Upper lobe of right lung (tissue), 1 donor: Measurements from ENCODE around the gene CAMTA1. TPM values are rescaled to one million over a fixed set of nuclear protein-coding genes. Genes with fewer than 3 reads are reported as not detected.

Source experiments
- ATAC-seq: fragments of 200-7000 bp; cut with Tn5 transposase; one replicate; pipeline ENCODE4 v1.9.1; 2020; ENCODE audit warnings: mild to moderate bottlenecking, moderate library complexity
- DNase-seq: peaks from one replicate; pipeline ENCODE4 v3.0.0-alpha.2; 2020
- H3K27ac ChIP-seq: fragments of 200-600 bp; one replicate; pipeline ENCODE4 v1.8.0; 2022
- H3K27me3 ChIP-seq: fragments of 200-600 bp; one replicate; pipeline ENCODE4 v1.8.0; 2022; ENCODE audit warnings: mild to moderate bottlenecking
- H3K36me3 ChIP-seq: fragments of 200-600 bp; one replicate; pipeline ENCODE4 v1.8.0; 2022
- H3K4me1 ChIP-seq: fragments of 200-600 bp; one replicate; pipeline ENCODE4 v1.8.0; 2022
- H3K4me3 ChIP-seq: fragments of 200-600 bp; one replicate; pipeline ENCODE4 v1.8.0; 2022; ENCODE audit warnings: mild to moderate bottlenecking
- H3K9me3 ChIP-seq: fragments of 200-600 bp; one replicate; pipeline ENCODE4 v1.8.0; 2022
- CTCF ChIP-seq: fragments of 200-600 bp; IDR thresholded peaks from one replicate; pipeline ENCODE4 v1.8.0; 2022; ENCODE audit warnings: antibody characterized with exemption
- intact Hi-C: fragments of 100-400 bp; cut with DNase I; formaldehyde crosslinking; loops from one replicate; pipeline ENCODE4 v1.11.0; 2022
- total RNA-seq: library from RNA; stranded (reverse); fragmentation: NEBNext Ultra II Directional; extraction: Animal tissue kit (Norgen Biotek cat#: 25700); gene quantifications from one replicate; pipeline ENCODE4 v1.2.1, GENCODE V29; 2021
- donor health status: DM: no; HTN: yes; CAD: no; lungs with severe emphysema.

Gene CAMTA1
- total RNA-seq, 1 donor from 2014 or later = 63.4 TPM

DNA sequence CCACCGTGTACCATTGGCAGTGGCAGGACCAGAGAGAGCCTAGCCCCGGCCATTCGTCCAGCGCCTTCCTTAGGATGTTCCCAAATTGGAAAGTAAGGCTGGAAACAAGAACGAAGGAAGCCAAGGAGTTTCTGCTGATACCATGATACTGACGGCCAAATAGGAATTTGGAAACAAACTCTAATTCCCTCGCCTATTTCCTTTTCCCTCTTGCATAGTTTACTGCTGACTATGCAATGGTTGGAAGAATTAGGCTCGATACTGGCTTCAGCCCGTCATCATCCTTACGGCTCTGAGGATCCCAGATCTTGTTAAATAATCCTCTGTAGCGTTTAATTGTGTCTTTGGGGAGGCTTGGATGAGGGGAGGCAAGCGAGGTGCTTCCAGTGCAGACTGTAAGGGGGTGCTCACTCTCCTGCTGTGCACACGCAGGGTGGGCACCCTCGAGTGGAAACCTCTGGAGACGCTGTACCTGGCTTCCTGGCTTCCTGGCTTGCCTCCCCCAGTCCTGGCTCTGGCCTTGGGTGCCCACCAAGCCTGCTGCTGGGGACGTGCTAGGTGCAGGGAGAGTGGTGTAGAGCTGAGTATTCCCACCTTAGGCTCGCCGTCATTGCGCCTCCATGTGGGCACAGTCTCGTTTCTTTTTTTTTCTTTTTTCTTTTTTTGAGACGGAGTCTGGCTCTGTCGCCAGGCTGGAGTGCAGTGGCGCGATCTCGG, 27.4 kb upstream of the CAMTA1 start:
- Histone ChIP-seq H3K27me3 (peaks cover 13% of the 10 kb centered on the region), H3K4me3 (no peak overlapping the region), H3K4me1 (no peaks in the 10 kb centered on the region), H3K9me3 (no peaks in the 10 kb centered on the region), H3K36me3 (no peaks in the 10 kb centered on the region), H3K27ac (no peak overlapping the region)
- TF ChIP-seq CTCF = no peak
- DNase-seq (peak; percentile 25), ATAC-seq (peak; percentile 17)
- intact Hi-C loops = no loop called here

DNA sequence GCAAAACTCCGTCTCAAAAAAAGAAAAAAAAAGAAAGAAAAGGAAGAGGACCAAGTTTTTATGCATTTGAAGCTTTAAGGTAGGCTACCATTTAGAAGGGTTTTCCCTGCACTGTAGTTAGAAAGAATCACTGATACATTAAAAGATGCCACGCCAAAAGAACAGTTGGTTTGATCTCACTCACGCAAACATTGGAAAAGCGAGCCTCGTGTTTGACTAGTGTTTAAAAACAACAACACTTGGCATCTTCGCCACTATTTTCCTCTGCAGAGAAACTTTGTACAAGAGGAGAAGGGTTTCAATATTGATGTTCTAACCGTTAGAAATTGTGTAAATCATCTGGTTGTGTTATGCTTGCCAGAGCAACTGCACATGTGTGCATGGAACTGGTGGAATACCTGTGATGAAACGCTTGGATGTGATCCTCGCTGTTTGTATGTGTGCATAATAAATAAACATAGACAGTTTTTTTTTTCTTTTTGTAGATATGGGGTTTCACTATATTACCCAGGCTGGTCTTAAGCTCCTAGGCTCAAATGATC, 24.0 kb upstream of the CAMTA1 start:
- intact Hi-C loops = no loop called here
- TF ChIP-seq CTCF = no peak
- no peak overlapping the region for H3K4me3 ChIP-seq
- peaks cover 4% of the 10 kb centered on the region for H3K27me3 ChIP-seq
- H3K27ac ChIP-seq = no peak overlapping the region
- no peaks in the 10 kb centered on the region for H3K9me3 ChIP-seq
- no peak for DNase-seq
- no peaks in the 10 kb centered on the region for H3K4me1 ChIP-seq
- no peak for ATAC-seq
- no peaks in the 10 kb centered on the region for H3K36me3 ChIP-seq

- no peaks in the 10 kb centered on the region for H3K9me3 ChIP-seq
- intact Hi-C loops = no loop called here
- no peak overlapping the region for H3K27ac ChIP-seq
- no peaks in the 10 kb centered on the region for H3K4me1 ChIP-seq
- DNase-seq = no peak
- no peaks in the 10 kb centered on the region for H3K36me3 ChIP-seq
- peaks cover 4% of the 10 kb centered on the region for H3K27me3 ChIP-seq
- TF ChIP-seq CTCF = no peak
- no peak for ATAC-seq
- H3K4me3 ChIP-seq = no peak overlapping the region
These were observed 23.2 kb upstream of the CAMTA1 start for GRCh38 chr1:6762060-6762459.

DNA sequence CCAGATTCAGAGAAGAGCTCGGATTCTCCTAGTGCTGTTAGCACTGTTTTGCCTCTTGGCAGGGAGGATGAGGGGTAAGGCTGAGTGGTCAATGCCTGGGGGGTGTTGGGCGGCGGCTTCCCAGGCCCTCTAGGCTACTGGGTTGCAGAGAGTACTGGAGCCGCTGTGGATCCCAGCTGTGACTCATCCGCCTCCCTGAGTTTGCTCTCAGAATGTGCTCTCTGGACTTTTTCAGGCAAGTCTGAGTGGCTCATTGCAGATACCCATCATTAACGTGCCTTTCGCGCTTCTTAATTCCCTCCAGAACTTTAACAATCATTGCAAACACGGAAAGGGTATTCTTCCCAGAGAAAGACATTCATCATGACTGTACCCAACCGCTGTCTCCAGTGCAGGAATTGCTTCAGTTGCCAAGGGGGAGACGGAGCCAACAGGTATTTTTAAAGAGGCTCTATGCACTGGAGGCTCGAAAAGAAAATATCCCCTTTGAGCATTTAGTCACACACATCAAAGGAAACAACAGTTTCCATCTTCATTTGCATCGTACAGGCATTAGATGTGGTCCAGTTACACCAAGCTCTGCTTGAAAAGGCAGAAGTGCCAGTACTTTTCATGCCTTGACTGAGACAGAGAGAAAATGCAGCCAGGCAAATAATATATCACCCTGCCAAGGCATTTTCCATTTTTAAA, 14.4 kb upstream of the CAMTA1 start:
- Histone ChIP-seq H3K4me1 (no peaks in the 10 kb centered on the region), H3K9me3 (no peaks in the 10 kb centered on the region), H3K27ac (no peak overlapping the region), H3K27me3 (peaks cover 5% of the 10 kb centered on the region), H3K36me3 (no peaks in the 10 kb centered on the region), H3K4me3 (no peak overlapping the region)
- DNase-seq (no peak), ATAC-seq (no peak)
- no peak for TF ChIP-seq CTCF
- intact Hi-C loops = no loop called here

- intact Hi-C loops = no loop called here
- peaks cover 5% of the 10 kb centered on the region for H3K27me3 ChIP-seq
- no peaks in the 10 kb centered on the region for H3K9me3 ChIP-seq
- ATAC-seq (no peak), DNase-seq (no peak)
- H3K36me3 ChIP-seq = no peaks in the 10 kb centered on the region
- H3K4me1 ChIP-seq = no peaks in the 10 kb centered on the region
- no peak overlapping the region for H3K27ac ChIP-seq
- no peak for TF ChIP-seq CTCF
- H3K4me3 ChIP-seq = no peak overlapping the region
These were observed 13.8 kb upstream of the CAMTA1 start for GRCh38 chr1:6771441-6771769.
